PC-3 (cell line): ENCODE measurements around the gene CTNNA3. TPM values are rescaled to one million over a fixed set of nuclear protein-coding genes. Genes with fewer than 3 reads are reported as not detected.

Source experiments
- ATAC-seq: fragments of 200-7000 bp; cut with Tn5 transposase; 2 replicates; pipeline ENCODE4 v1.9.1; 2020; ENCODE audit warnings: mild to moderate bottlenecking, moderate library complexity
- BruUV-seq: library from RNA; stranded (reverse); fragments of 400-500 nt; replicated peaks from 2 replicates; lab custom pipeline; 2021; lab: Mats Ljungman, UMichigan
- CTCF ChIA-PET: fragments of 300-600 bp; sonication (Branson Sonifier 250); formaldehyde crosslinking; loops from one replicate; lab custom pipeline; 2022; ENCODE audit warnings: antibody characterized with exemption; lab: Charles Lee
- POLR2A ChIA-PET: fragments of 300-600 bp; sonication (Branson Sonifier 250); formaldehyde crosslinking; loops from one replicate; lab custom pipeline; 2022; ENCODE audit warnings: antibody characterized with exemption; ENCODE audit not compliant: unreplicated experiment; lab: Charles Lee
- DNase-seq: peaks from one replicate; pipeline ENCODE4 v3.0.0-alpha.2; 2015
- H2AFZ ChIP-seq: fragments of 300-600 bp; sonication (generic); 2 replicates; pipeline ENCODE4 v1.6.0; 2016; ENCODE audit warnings: antibody characterized with exemption, low read length
- H3F3A ChIP-seq: fragments of 300-600 bp; sonication (generic); one replicate; pipeline ENCODE4 v1.6.0; 2017; ENCODE audit warnings: antibody characterized with exemption, low read length, control low read depth, mild to moderate bottlenecking; ENCODE audit not compliant: unreplicated experiment
- H3K27ac ChIP-seq: fragments of 300-600 bp; sonication (generic); 2 replicates; pipeline ENCODE4 v1.5.1; 2016; ENCODE audit warnings: mild to moderate bottlenecking, low read length
- H3K27me3 ChIP-seq: fragments of 300-600 bp; sonication (generic); 2 replicates; pipeline ENCODE4 v1.6.1; 2016; ENCODE audit warnings: low read length, mixed read lengths
- H3K36me3 ChIP-seq: fragments of 300-600 bp; sonication (generic); 2 replicates; pipeline ENCODE4 v1.6.1; 2016; ENCODE audit warnings: low read depth, mixed run types, low read length, mixed read lengths
- H3K4me1 ChIP-seq: fragments of 300-600 bp; sonication (generic); 2 replicates; pipeline ENCODE4 v1.5.1; 2016; ENCODE audit warnings: low read length; ENCODE audit not compliant: insufficient read depth
- H3K4me2 ChIP-seq: fragments of 300-600 bp; sonication (generic); 2 replicates; pipeline ENCODE4 v1.6.0; 2016; ENCODE audit warnings: low read length
- H3K4me3 ChIP-seq: fragments of 300-600 bp; sonication (generic); 2 replicates; pipeline ENCODE4 v1.5.1; 2016; ENCODE audit warnings: mild to moderate bottlenecking, low read length, mixed read lengths
- H3K79me2 ChIP-seq: fragments of 300-600 bp; sonication (generic); 2 replicates; pipeline ENCODE4 v1.6.1; 2017; ENCODE audit warnings: low read length, mixed read lengths
- H3K9ac ChIP-seq: fragments of 300-600 bp; sonication (generic); 2 replicates; pipeline ENCODE4 v1.6.0; 2016; ENCODE audit warnings: mild to moderate bottlenecking, low read length
- H3K9me2 ChIP-seq: fragments of 300-600 bp; sonication (generic); replicated peaks from 2 replicates; pipeline ENCODE4 v1.6.1; 2016; ENCODE audit warnings: mixed run types, low read length, mixed read lengths
- H3K9me3 ChIP-seq: fragments of 300-600 bp; sonication (generic); 2 replicates; pipeline ENCODE4 v1.6.1; 2016; ENCODE audit warnings: low read length, mixed read lengths
- H4K20me1 ChIP-seq: fragments of 300-600 bp; sonication (generic); 2 replicates; pipeline ENCODE4 v1.6.1; 2016; ENCODE audit warnings: low read length, mixed read lengths
- EZH2 ChIP-seq: fragments of 300-600 bp; sonication (generic); IDR thresholded peaks from one replicate; pipeline ENCODE4 v1.6.1; 2017; ENCODE audit warnings: antibody characterized with exemption, mild to moderate bottlenecking, low read length; ENCODE audit not compliant: unreplicated experiment
- EZH2phosphoT487 ChIP-seq: fragments of 300-600 bp; sonication (generic); IDR thresholded peaks from 2 replicates; pipeline ENCODE4 v1.6.1; 2018; ENCODE audit warnings: mild to moderate bottlenecking, antibody characterized with exemption, low read length, borderline replicate concordance
- intact Hi-C: fragments of 100-400 bp; cut with micrococcal nuclease; formaldehyde crosslinking; loops from 2 replicates; pipeline ENCODE4 v1.9.0; 2023
- total RNA-seq: library from RNA; depleted of rRNA; stranded (reverse); fragments of >200 nt; gene quantifications from 2 replicates; pipeline ENCODE4 v1.2.3, GENCODE V29; 2014
- TF ChIP-seq, protein P1 (sequence below): fragments of 300-600 bp; sonication (generic); conservative IDR thresholded peaks from 2 replicates; pipeline ENCODE4 v1.5.1; 2017; ENCODE audit warnings: antibody characterized with exemption, low read depth, mild to moderate bottlenecking, low read length

CTNNA3 gene
- total RNA-seq, 1 experiment from 2014 or later, result 1.9 TPM

DNA sequence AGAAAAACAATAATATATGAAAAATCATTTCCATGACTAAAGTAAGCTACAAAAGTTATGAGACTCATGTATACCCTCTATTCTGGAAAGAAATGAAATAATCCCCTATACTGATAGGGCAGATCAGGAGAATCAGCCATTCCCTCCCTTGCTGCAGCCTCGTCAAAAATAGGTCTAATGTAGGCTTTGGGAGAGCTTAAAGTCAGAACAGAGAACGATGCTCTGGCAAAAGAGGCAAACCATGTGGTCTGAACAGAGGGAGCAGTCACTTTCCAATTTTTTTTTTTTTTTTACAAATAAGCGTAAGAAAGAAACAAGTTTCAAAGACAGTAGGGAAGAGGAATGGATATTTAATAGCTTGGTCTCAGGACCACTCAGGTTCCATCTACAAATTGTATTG, 1232.4 kb downstream of the CTNNA3 start:
- no peak overlapping the region for H2AFZ ChIP-seq
- DNase-seq, result no peak
- BruUV-seq, result no TSS peak
- intact Hi-C loops, result no loop called here
- no peaks in the 10 kb centered on the region for H3K4me1 ChIP-seq
- H3F3A ChIP-seq, result no peaks in the 10 kb centered on the region
- ChIA-PET CTCF (interaction anchor here (0.6 kb wide), 1 partner anchor 432 kb away, joined by 3 read pairs; no protein-coding TSS in a partner anchor), POLR2A (interaction anchor here (0.6 kb wide), 1 partner anchor 51 kb away, joined by 3 read pairs; no protein-coding TSS in a partner anchor)
- H3K4me3 ChIP-seq, result no peak overlapping the region
- no peak for TF ChIP-seq EZH2
- TF ChIP-seq, protein P1, sequence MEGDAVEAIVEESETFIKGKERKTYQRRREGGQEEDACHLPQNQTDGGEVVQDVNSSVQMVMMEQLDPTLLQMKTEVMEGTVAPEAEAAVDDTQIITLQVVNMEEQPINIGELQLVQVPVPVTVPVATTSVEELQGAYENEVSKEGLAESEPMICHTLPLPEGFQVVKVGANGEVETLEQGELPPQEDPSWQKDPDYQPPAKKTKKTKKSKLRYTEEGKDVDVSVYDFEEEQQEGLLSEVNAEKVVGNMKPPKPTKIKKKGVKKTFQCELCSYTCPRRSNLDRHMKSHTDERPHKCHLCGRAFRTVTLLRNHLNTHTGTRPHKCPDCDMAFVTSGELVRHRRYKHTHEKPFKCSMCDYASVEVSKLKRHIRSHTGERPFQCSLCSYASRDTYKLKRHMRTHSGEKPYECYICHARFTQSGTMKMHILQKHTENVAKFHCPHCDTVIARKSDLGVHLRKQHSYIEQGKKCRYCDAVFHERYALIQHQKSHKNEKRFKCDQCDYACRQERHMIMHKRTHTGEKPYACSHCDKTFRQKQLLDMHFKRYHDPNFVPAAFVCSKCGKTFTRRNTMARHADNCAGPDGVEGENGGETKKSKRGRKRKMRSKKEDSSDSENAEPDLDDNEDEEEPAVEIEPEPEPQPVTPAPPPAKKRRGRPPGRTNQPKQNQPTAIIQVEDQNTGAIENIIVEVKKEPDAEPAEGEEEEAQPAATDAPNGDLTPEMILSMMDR, result no peak
- TF ChIP-seq EZH2phosphoT487, result no peak
- no peaks in the 10 kb centered on the region for H3K9me2 ChIP-seq
- H3K4me2 ChIP-seq, result no peak overlapping the region
- no peaks in the 10 kb centered on the region for H3K36me3 ChIP-seq
- H3K27me3 ChIP-seq, result no peaks in the 10 kb centered on the region
- no peaks in the 10 kb centered on the region for H4K20me1 ChIP-seq
- no peak overlapping the region for H3K27ac ChIP-seq
- no peaks in the 10 kb centered on the region for H3K79me2 ChIP-seq
- H3K9me3 ChIP-seq, result no peaks in the 10 kb centered on the region
- ATAC-seq, result no peak
- no peak overlapping the region for H3K9ac ChIP-seq

DNA sequence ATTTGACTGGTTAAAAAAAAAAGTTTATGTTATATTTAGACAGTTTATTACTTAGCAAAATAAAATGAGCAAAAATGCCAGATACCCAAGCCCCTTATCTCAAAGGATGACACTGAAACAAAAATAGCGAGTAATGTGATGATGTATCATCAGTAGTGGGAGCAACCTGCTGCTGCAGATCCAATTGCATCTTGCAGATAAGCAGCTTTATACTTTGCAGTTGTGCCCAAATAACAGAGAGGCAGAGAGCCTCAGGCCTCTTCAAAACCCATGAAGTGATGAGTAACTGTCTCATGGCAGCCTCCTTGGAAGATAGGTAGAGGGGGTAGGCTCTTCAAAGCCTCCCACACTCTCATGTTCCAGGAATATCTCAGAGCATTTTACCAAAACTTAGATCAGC, 1238.4 kb downstream of the CTNNA3 start:
- ChIA-PET CTCF (no interaction called here), POLR2A (no interaction called here)
- ATAC-seq (no peak), DNase-seq (no peak)
- Histone ChIP-seq H3K27me3 (no peaks in the 10 kb centered on the region), H3K9me3 (0 out of 2 replicates have a peak, but pooled peaks cover 3% of the 10 kb centered on the region), H4K20me1 (no peaks in the 10 kb centered on the region), H3K9ac (no peak overlapping the region), H3K4me1 (no peaks in the 10 kb centered on the region), H2AFZ (no peak overlapping the region), H3K36me3 (no peaks in the 10 kb centered on the region), H3K4me3 (no peak overlapping the region), H3K27ac (no peak overlapping the region), H3K9me2 (no peaks in the 10 kb centered on the region), H3K4me2 (no peak overlapping the region), H3F3A (no peaks in the 10 kb centered on the region), H3K79me2 (no peaks in the 10 kb centered on the region)
- BruUV-seq, result no TSS peak
- intact Hi-C loops, result no loop called here
- TF ChIP-seq EZH2, result no peak
- no peak for TF ChIP-seq EZH2phosphoT487
- TF ChIP-seq, protein P1, result no peak

DNA sequence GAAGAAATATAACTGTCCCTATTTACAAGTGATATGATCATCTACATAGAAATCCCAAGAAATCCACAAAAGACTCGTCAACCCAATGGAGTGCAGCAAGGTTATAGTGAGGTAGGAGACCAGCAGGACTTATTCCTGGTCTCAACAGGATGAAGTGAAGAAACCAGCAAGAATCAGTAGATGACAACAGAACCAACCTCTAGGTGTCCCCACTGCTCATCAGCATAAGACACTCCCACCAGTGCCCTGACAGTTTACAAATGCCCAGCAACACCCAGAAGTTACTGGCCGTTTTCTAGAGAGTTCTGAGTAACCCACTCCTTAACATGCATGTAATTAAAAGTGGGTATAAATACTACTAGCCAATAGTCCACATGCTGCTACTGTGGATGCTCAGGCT, 1240.7 kb downstream of the CTNNA3 start:
- POLR2A ChIA-PET, result no interaction called here
- BruUV-seq, result no TSS peak
- H3F3A ChIP-seq, result no peaks in the 10 kb centered on the region
- ATAC-seq (peak; percentile 81), DNase-seq (peak; percentile 54)
- H3K4me3 ChIP-seq, result no peak overlapping the region
- CTCF ChIA-PET, result no interaction called here
- no peak overlapping the region for H2AFZ ChIP-seq
- no peaks in the 10 kb centered on the region for H3K36me3 ChIP-seq
- no peak for TF ChIP-seq EZH2phosphoT487
- TF ChIP-seq, protein P1, result peak; percentile 68
- intact Hi-C loops, result no loop called here
- no peaks in the 10 kb centered on the region for H3K79me2 ChIP-seq
- no peaks in the 10 kb centered on the region for H3K4me1 ChIP-seq
- no peak overlapping the region for H3K4me2 ChIP-seq
- no peaks in the 10 kb centered on the region for H3K9me2 ChIP-seq
- H3K9me3 ChIP-seq, result 0 out of 2 replicates have a peak, but pooled peaks cover 3% of the 10 kb centered on the region
- H3K27ac ChIP-seq, result no peak overlapping the region
- no peaks in the 10 kb centered on the region for H4K20me1 ChIP-seq
- H3K9ac ChIP-seq, result no peak overlapping the region
- no peaks in the 10 kb centered on the region for H3K27me3 ChIP-seq
